Karpas-422 (cell line): Measurements from ENCODE around the gene SSR4. TPM values are rescaled to one million over a fixed set of nuclear protein-coding genes. Genes with fewer than 3 reads are reported as not detected.

ENCODE experiments used
- DNase-seq: peaks from one replicate; pipeline ENCODE4 v3.0.0-alpha.2; 2015
- H2AFZ ChIP-seq: fragments of 200-600 bp; sonication (generic); 2 replicates; pipeline ENCODE4 v1.6.1; 2014; ENCODE audit warnings: antibody characterized with exemption, low read length, mixed read lengths
- H3K27ac ChIP-seq: fragments of 200-600 bp; sonication (generic); 2 replicates; pipeline ENCODE4 v1.5.1; 2014; ENCODE audit warnings: mild to moderate bottlenecking, low read length, moderate library complexity
- H3K27me3 ChIP-seq: fragments of 200-600 bp; sonication (generic); 2 replicates; pipeline ENCODE4 v1.6.1; 2014; ENCODE audit warnings: low read length, mixed read lengths
- H3K36me3 ChIP-seq: fragments of 200-600 bp; sonication (generic); 2 replicates; pipeline ENCODE4 v1.6.1; 2014; ENCODE audit warnings: low read length, mixed read lengths; ENCODE audit not compliant: insufficient read depth
- H3K4me1 ChIP-seq: fragments of 200-600 bp; sonication (generic); 2 replicates; pipeline ENCODE4 v1.6.1; 2014; ENCODE audit warnings: mild to moderate bottlenecking, low read length, mixed read lengths
- H3K4me2 ChIP-seq: fragments of 200-600 bp; sonication (generic); 2 replicates; pipeline ENCODE4 v1.6.1; 2014; ENCODE audit warnings: low read length, low read depth, mild to moderate bottlenecking; ENCODE audit not compliant: poor library complexity, severe bottlenecking
- H3K4me3 ChIP-seq: fragments of 200-600 bp; sonication (generic); 2 replicates; pipeline ENCODE4 v1.5.1; 2014; ENCODE audit warnings: mild to moderate bottlenecking, antibody characterized with exemption, low read length, mixed read lengths
- H3K79me2 ChIP-seq: fragments of 200-600 bp; sonication (generic); 2 replicates; pipeline ENCODE4 v1.6.1; 2014; ENCODE audit warnings: mild to moderate bottlenecking, low read length, mixed read lengths
- H3K9ac ChIP-seq: fragments of 200-600 bp; sonication (generic); 2 replicates; pipeline ENCODE4 v1.6.0; 2014; ENCODE audit warnings: low read length
- H3K9me2 ChIP-seq: fragments of 200-600 bp; sonication (generic), shearing (Covaris generic); replicated peaks from 2 replicates; pipeline ENCODE4 v1.6.0; 2014; ENCODE audit warnings: mild to moderate bottlenecking, low read length, moderate library complexity; ENCODE audit not compliant: insufficient read depth
- H3K9me3 ChIP-seq: fragments of 300-700, 200-600 bp; sonication (generic); 2 replicates; pipeline ENCODE4 v1.6.1; 2014; ENCODE audit warnings: low read length, mixed read lengths
- H4K20me1 ChIP-seq: fragments of 200-600 bp; sonication (generic); 2 replicates; pipeline ENCODE4 v1.6.1; 2014; ENCODE audit warnings: mild to moderate bottlenecking, antibody characterized with exemption, low read length, low read depth; ENCODE audit not compliant: insufficient read depth
- total RNA-seq: library from RNA; depleted of rRNA; stranded (reverse); fragments of >200 nt; shearing (Covaris generic); gene quantifications from 2 replicates; pipeline ENCODE4 v1.2.3, GENCODE V29; 2014; ENCODE audit warnings: low replicate concordance

Gene SSR4
- total RNA-seq, 1 experiment from 2014 or later = 310 TPM

DNA sequence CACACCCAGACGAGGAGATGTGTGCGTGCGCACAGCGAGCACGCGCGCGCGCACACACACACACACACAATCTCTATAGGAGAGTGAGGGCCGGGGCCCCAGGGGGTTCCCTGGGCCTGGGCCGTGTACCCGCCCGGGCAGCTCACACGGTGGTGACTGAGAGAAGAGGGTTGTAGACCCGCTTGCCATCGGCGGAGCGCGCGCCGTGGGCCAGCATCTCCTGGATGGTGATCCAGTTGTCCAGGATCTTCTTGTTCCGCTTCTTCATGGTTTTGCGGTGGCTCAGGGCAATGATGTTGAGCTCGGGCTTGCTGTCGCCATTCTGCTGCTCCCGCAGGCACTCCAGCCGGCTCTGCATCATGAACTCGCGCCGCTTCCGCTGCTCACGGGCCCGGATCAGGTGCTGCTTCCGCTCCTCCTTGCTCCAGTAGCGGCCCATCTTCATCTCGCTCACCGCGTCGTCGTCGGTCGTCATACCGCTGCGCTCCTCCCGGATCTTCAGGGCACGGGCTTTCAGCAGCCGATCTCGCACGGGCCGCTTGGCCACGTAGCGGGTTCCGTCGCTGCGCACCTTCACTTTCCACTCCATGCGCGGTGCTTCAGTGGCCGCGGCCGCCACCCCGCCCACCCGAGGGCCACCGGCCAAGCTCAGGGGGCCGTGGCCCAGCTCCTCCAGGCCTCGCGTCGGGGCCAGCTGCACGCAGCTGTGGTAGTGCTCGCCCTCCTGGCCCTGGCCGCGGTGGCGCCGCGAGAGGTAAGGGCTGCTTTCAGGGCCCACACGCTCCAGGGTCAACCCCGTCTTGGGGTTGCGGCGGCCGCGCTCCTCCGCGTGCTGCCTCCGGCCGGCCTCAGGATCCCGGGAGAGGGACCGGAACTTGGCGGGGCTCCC is 9.0 kb downstream of the SSR4 start:
- no peaks in the 10 kb centered on the region for H3K9me2 ChIP-seq
- no peak overlapping the region for H2AFZ ChIP-seq
- H3K79me2 ChIP-seq = no peaks in the 10 kb centered on the region
- H3K9me3 ChIP-seq = no peaks in the 10 kb centered on the region
- no peak overlapping the region for H3K27ac ChIP-seq
- no peaks in the 10 kb centered on the region for H3K36me3 ChIP-seq
- no peak for DNase-seq
- H4K20me1 ChIP-seq = no peaks in the 10 kb centered on the region
- H3K4me3 ChIP-seq = no peak overlapping the region
- H3K9ac ChIP-seq = no peak overlapping the region
- no peaks in the 10 kb centered on the region for H3K4me1 ChIP-seq
- no peak overlapping the region for H3K4me2 ChIP-seq
- no peaks in the 10 kb centered on the region for H3K27me3 ChIP-seq

DNA sequence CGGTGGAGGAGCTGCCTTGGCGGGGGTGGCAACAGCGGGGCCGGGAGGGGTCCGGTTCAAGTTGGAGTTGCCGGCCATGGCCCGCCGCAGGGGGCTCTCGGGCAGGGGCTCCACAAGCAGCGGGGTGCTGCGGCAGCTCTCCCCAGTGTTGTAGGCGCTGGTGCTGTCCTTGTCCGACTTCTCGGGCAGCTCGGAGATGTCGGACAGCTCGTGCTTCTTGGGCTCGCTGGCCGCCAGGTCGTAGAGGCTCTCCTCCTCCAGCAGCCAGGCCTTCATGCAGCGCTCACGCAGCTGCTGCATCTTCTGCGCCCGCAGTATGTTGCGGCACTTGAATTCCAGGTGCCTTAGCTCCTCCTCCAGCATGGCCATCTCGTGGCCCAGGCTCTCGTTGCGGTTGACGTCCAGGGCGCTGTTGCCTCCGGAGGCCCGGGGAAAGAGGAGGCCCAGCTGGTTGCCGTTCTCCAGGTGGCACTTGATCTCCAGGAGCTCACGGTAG is 9.7 kb downstream of the SSR4 start:
- Histone ChIP-seq H3K4me1 (no peaks in the 10 kb centered on the region), H3K9ac (no peak overlapping the region), H2AFZ (no peak overlapping the region), H3K79me2 (no peaks in the 10 kb centered on the region), H3K27ac (no peak overlapping the region), H3K4me3 (no peak overlapping the region), H3K36me3 (no peaks in the 10 kb centered on the region), H3K4me2 (no peak overlapping the region), H3K27me3 (no peaks in the 10 kb centered on the region), H3K9me2 (no peaks in the 10 kb centered on the region), H4K20me1 (no peaks in the 10 kb centered on the region), H3K9me3 (no peaks in the 10 kb centered on the region)
- no peak for DNase-seq

DNA sequence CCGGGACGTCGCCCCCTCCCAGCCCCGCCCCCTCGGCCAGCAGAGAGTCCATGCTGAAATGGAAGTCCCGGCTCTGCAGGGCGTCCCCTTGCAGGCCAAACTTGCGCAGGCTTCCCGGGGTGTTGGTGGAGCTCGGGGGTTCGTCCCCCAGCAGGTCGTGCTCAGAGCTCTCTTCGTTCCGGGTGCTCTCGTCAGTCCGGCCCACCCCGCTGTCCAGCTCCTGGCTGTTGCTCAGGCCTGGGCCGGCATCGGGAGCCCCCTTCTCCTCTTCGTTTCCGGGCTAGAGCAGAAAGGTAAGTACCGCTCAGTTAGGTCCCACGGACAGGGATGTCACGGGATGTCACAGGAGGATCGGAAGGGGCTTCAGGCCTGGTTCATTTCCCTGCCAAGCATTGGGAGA is 10.2 kb downstream of the SSR4 start:
- H2AFZ ChIP-seq = no peak overlapping the region
- no peak overlapping the region for H3K27ac ChIP-seq
- H3K4me2 ChIP-seq = no peak overlapping the region
- H3K36me3 ChIP-seq = no peaks in the 10 kb centered on the region
- H3K4me1 ChIP-seq = no peaks in the 10 kb centered on the region
- no peaks in the 10 kb centered on the region for H3K9me3 ChIP-seq
- no peaks in the 10 kb centered on the region for H4K20me1 ChIP-seq
- DNase-seq = no peak
- no peaks in the 10 kb centered on the region for H3K9me2 ChIP-seq
- H3K27me3 ChIP-seq = no peaks in the 10 kb centered on the region
- no peak overlapping the region for H3K4me3 ChIP-seq
- H3K79me2 ChIP-seq = no peaks in the 10 kb centered on the region
- H3K9ac ChIP-seq = no peak overlapping the region

DNA sequence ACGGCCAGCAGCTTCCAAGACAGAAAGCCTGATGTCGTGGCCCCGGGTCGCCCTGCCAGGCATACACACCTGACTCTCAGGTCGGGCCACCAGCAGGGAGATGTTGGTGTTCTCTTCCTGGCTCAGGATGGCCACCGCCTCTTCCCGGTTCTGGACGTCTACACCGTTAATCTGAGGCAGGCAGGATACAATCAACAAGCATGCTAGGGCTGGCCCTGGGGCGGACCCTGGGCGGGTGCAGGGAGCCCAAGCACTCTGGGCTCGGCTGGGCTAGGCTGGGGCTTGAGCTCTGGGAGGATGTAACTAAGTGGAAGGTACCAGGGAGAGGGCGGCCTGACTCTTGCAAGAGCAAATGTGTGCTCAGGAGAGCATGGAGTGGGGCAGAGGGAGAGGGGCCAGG is 11.0 kb downstream of the SSR4 start:
- Histone ChIP-seq H3K27me3 (no peaks in the 10 kb centered on the region), H3K9ac (no peak overlapping the region), H3K36me3 (no peaks in the 10 kb centered on the region), H3K4me2 (no peak overlapping the region), H3K4me3 (no peak overlapping the region), H2AFZ (no peak overlapping the region), H3K9me3 (no peaks in the 10 kb centered on the region), H3K4me1 (no peaks in the 10 kb centered on the region), H3K9me2 (no peaks in the 10 kb centered on the region), H3K79me2 (no peaks in the 10 kb centered on the region), H3K27ac (no peak overlapping the region), H4K20me1 (no peaks in the 10 kb centered on the region)
- DNase-seq = no peak

DNA sequence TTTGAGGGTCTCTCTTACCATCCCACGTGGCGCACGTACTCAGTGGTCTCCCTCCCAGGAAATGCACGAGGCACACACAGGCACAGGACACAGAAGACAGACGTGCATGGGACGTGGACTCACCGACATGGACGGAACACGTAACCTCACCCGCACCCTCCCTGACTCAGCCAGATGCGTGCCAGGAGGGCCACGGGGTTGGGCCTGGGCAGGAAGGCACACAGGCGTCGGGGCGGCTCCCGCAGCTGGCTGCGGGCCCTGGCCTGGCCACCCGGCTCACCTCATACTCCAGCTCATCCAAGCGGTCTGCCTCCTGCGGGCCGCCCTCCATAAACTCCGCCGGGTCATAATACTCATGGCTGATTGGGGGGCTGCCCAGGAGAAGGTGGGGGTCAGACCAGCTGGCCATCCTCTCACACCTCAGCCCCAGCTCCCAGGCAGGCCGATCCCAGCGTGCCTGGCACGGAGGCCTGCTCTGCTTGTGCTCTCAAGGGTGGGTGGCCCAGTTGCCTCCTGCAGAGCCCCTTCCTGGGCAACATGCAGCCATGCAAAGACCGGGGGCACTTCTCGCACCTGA is 12.6 kb downstream of the SSR4 start:
- Histone ChIP-seq H3K4me1 (no peaks in the 10 kb centered on the region), H4K20me1 (no peaks in the 10 kb centered on the region), H3K9me3 (no peaks in the 10 kb centered on the region), H3K4me3 (no peak overlapping the region), H3K9ac (no peak overlapping the region), H2AFZ (no peak overlapping the region), H3K4me2 (no peak overlapping the region), H3K36me3 (no peaks in the 10 kb centered on the region), H3K9me2 (no peaks in the 10 kb centered on the region), H3K27me3 (no peaks in the 10 kb centered on the region), H3K27ac (no peak overlapping the region), H3K79me2 (no peaks in the 10 kb centered on the region)
- DNase-seq = no peak

DNA sequence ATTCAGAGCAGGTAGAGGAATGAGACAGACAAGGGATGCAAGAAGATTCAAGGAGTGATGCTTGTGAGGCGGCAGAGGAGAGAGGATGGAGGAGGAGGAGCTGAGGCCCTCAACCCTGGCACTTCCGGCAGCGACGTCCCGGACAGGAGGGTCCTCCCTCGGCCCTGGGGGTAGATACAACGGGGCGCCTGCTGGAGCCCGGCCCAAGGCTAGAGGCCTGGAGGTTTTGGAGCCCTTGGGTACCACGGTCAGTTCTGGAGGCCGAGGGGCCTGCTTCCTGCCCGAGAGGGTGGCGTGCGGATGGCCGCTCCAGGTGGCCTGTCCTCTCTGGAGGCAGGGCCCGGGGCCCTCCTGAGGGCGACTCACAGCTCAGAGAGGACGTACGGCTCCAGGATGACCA is 13.5 kb downstream of the SSR4 start:
- Histone ChIP-seq H3K36me3 (no peaks in the 10 kb centered on the region), H3K27ac (no peak overlapping the region), H3K9ac (no peak overlapping the region), H3K79me2 (no peaks in the 10 kb centered on the region), H3K4me3 (no peak overlapping the region), H2AFZ (no peak overlapping the region), H3K9me2 (no peaks in the 10 kb centered on the region), H3K4me2 (no peak overlapping the region), H4K20me1 (no peaks in the 10 kb centered on the region), H3K4me1 (no peaks in the 10 kb centered on the region), H3K9me3 (no peaks in the 10 kb centered on the region), H3K27me3 (no peaks in the 10 kb centered on the region)
- no peak for DNase-seq

DNA sequence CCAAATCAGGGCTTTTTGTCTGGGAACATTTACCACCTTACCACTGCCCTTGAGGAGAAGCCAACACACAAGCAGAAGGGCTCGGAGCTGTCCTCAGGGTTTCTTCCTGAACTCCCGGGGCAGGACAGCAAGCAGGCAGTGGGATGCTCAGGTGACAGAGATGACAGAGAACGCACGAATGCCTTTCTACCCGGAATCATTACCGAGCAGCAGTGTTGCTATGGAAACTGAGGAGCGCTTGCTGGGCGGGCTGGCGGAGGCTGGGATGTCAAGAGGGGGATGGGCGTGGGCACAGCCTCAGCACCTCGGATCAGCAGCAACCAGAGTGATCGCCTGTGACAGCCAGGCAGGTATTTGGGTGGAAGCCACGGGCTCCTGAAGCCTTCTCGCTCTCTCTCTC is 17.8 kb downstream of the SSR4 start:
- Histone ChIP-seq H3K27ac (no peak overlapping the region), H3K27me3 (no peaks in the 10 kb centered on the region), H3K9me2 (no peaks in the 10 kb centered on the region), H3K4me1 (no peaks in the 10 kb centered on the region), H4K20me1 (no peaks in the 10 kb centered on the region), H3K9me3 (no peaks in the 10 kb centered on the region), H3K9ac (no peak overlapping the region), H3K36me3 (no peaks in the 10 kb centered on the region), H2AFZ (no peak overlapping the region), H3K79me2 (no peaks in the 10 kb centered on the region), H3K4me2 (no peak overlapping the region), H3K4me3 (no peak overlapping the region)
- no peak for DNase-seq

DNA sequence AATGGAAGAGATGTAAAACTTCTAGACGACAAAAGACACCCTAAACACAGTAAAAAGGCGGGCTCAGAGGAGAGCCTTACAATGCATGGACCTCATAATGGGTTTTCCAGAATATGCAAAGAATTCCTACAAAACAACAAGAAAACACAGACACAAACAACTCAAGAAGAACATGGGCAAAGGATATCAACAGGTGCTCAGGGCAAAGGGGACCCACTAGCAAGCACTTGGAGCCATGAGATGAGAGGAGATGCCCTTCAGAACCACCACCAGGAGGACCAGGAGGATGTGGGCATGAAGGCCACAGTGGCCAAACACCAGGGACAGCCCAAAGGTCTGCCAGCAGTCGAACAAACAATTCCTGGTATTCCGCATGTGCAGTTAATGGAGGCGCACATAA is 18.7 kb downstream of the SSR4 start:
- DNase-seq = no peak
- Histone ChIP-seq H3K27me3 (no peaks in the 10 kb centered on the region), H3K79me2 (no peaks in the 10 kb centered on the region)

More for the DNA sequence above, 18.7 kb downstream of the SSR4 start:
- no peaks in the 10 kb centered on the region for H3K9me2 ChIP-seq
- H3K4me1 ChIP-seq = no peaks in the 10 kb centered on the region
- H3K36me3 ChIP-seq = no peaks in the 10 kb centered on the region
- no peak overlapping the region for H3K4me3 ChIP-seq
- no peak overlapping the region for H3K27ac ChIP-seq
- H3K9me3 ChIP-seq = no peaks in the 10 kb centered on the region
- no peak overlapping the region for H3K9ac ChIP-seq
- H3K4me2 ChIP-seq = no peak overlapping the region
- H2AFZ ChIP-seq = no peak overlapping the region
- no peaks in the 10 kb centered on the region for H4K20me1 ChIP-seq
